C4-2B (cell line): Measurements from ENCODE around the gene RGL2.
"Not testable (repeated sequence)": the region's sequence is repeated elsewhere in the genome, so short reads cannot be mapped to it uniquely, and the experiment has no call there.

Experiments used
- H3K27ac ChIP-seq: fragments of 450-650 bp; 2 replicates; pipeline ENCODE4 v1.5.1; 2017
- ZFX ChIP-seq: fragments of 450-650 bp; IDR thresholded peaks from 2 replicates; pipeline ENCODE4 v1.6.1; 2017
- TF ChIP-seq, protein P1 (sequence below): fragments of 450-650 bp; conservative IDR thresholded peaks from 2 replicates; pipeline ENCODE4 v1.5.1; 2017; ENCODE audit warnings: mild to moderate bottlenecking

Gene RGL2

GRCh38 chr6:33288921-33289783 is 9.6 kb downstream of the RGL2 start, which contains the start of the genes PFDN6 and WDR46:
Gene PFDN6, plus strand, starts transcription at chr6:33289601. Its CDS starts 256 bp downstream, at chr6:33289857.
Gene WDR46, minus strand, starts transcription at chr6:33289239. Its CDS starts 69 bp downstream, at chr6:33289170.
- TF ChIP-seq, protein P1, sequence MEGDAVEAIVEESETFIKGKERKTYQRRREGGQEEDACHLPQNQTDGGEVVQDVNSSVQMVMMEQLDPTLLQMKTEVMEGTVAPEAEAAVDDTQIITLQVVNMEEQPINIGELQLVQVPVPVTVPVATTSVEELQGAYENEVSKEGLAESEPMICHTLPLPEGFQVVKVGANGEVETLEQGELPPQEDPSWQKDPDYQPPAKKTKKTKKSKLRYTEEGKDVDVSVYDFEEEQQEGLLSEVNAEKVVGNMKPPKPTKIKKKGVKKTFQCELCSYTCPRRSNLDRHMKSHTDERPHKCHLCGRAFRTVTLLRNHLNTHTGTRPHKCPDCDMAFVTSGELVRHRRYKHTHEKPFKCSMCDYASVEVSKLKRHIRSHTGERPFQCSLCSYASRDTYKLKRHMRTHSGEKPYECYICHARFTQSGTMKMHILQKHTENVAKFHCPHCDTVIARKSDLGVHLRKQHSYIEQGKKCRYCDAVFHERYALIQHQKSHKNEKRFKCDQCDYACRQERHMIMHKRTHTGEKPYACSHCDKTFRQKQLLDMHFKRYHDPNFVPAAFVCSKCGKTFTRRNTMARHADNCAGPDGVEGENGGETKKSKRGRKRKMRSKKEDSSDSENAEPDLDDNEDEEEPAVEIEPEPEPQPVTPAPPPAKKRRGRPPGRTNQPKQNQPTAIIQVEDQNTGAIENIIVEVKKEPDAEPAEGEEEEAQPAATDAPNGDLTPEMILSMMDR: no peak
- TF ChIP-seq ZFX: no peak
- peak within 1 kb of the TSS; percentile 76 for H3K27ac ChIP-seq

DNA sequence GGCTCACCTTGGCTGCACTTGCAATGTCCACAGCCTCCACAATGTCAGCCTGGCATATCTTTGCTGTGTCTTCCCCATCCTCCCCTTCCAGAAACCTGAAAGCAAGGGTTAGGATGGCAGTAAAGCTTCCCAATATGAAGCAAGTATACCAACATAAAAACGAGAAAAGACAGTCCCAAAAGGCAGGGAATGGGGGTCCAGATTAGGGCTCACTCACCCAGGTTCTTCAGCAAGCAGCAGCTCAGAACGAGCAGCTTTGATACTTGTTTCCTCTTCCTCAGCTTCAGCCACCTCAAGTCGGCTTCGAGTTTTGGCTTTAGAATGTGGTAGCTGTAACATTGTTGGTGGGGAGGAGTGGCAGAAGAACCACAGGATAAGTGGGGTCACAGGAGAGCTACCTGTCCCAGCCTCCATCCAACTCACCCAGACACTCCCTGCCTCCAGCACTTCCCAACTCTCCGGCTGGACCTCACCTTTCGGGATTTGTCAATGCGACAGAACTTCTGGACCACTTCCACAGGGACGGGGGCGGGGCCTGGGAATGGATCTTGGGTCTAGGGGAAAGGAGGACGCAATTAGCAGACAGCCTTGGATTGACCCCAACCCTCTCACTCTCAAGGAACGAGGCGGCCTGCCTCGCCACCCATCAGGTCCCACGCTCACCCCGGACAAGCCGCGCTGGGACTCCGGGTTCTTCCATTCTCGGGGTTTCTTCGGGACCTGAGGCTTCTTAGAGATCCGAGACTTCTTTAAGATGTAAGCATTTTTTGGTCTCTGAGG is 10.4 kb downstream of the RGL2 start:
- TF ChIP-seq ZFX: peak; percentile 33; the same call in 1 of the 2 replicates
- TF ChIP-seq, protein P1: no peak
- peak overlapping the region; percentile 76 for H3K27ac ChIP-seq

GRCh38 chr6:33286946-33287914 is 11.5 kb downstream of the RGL2 start:
- TF ChIP-seq, protein P1: no peak
- TF ChIP-seq ZFX: no peak

GRCh38 chr6:33285214-33285613 is 13.5 kb downstream of the RGL2 start:
- not testable (repeated sequence) for H3K27ac ChIP-seq

More at GRCh38 chr6:33286946-33287914, 11.5 kb downstream of the RGL2 start:
- no peak overlapping the region for H3K27ac ChIP-seq

DNA sequence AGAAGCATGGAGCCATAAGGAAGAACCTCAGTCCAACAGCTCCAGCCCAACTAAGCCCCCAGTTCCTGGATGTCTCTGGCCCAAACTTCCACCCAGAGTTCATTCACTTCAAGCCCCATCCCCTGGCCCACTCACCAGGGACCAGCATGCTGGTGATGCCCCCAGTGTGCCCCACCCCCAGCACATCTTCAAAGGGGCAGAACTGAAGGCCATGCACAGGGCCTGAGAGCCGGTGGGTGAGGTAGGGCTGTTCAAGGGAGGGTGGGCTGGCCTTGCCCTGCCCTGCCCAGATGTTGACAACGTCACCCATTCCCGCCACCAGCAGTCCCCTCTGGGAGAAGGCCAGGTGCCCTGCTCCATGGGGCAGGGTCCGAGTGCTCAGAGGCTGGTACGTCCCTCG is 18.2 kb downstream of the RGL2 start:
- H3K27ac ChIP-seq: no peak overlapping the region
- TF ChIP-seq, protein P1: no peak
- TF ChIP-seq ZFX: no peak

DNA sequence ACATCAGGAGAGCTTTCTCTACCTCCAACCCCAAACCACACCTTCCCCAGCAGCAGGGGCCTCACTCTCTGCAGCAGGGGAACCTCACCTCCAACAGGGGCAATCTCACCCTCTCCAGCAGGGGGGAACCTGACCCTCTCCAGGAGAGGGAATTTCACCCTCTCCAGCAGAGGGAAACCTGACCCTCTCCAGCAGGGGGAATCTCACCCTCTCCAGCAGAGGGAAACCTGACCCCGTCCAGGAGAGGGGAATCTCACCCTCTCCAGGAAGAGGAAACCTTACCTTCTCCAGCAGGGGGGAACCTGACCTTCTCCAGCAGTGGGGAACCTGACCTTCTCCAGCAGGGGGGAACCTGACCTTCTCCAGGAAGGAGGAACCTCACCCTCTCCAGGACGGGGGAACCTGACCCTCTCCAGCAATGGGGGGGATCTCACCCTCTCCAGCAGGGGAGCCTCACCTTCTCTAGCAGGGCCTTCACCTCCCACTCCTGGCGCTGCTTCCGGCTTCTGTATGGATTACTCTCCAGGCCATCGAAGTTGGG is 18.7 kb downstream of the RGL2 start:
- no peak for TF ChIP-seq ZFX
- TF ChIP-seq, protein P1: no peak; the same call in 1 of the 2 replicates
- H3K27ac ChIP-seq: no peak overlapping the region

DNA sequence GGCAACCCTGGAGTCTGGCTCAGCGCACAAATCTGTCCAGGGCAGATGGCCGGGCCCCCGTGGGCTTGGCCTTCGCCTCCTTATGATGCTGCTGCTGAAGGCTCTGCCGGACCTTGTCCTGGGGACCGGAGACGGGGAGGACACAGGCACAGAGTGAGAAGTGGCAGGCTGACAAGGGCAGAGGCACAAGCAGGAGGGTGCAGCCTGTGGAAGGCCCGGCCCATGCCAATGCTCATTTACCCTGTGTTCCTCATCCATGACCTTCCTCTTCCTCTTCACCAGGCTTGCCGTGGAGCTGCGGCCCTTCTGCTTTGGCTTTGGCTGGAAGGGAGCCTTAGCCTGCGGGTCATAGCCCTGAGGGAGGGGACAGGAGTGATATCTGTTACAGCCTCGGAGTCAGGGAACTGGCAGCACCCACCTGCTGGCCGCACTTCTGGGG is 19.5 kb downstream of the RGL2 start:
- TF ChIP-seq, protein P1: no peak
- TF ChIP-seq ZFX: no peak
- no peak overlapping the region for H3K27ac ChIP-seq
